Parathyroid adenoma (tissue), 2 donors: ENCODE measurements around the gene NPAS2.

Source experiments
- H2AFZ ChIP-seq: fragments of 300-600 bp; sonication (generic); one replicate; pipeline ENCODE4 v1.7.0; 2017; ENCODE audit warnings: antibody characterized with exemption, mild to moderate bottlenecking
- H3K27ac ChIP-seq: fragments of 300-600 bp; sonication (generic); one replicate; pipeline ENCODE4 v1.7.0; 2017
- H3K27me3 ChIP-seq: fragments of 300-600 bp; sonication (generic); one replicate; pipeline ENCODE4 v1.7.0; 2017; ENCODE audit warnings: low read length; ENCODE audit not compliant: control insufficient read depth, insufficient read depth
- H3K36me3 ChIP-seq: fragments of 300-600 bp; sonication (generic); one replicate; pipeline ENCODE4 v1.7.0; 2017; ENCODE audit warnings: low read length; ENCODE audit not compliant: control insufficient read depth, insufficient read depth
- H3K4me1 ChIP-seq: fragments of 300-600 bp; sonication (generic); one replicate; pipeline ENCODE4 v1.7.0; 2017; ENCODE audit warnings: control low read depth
- H3K4me2 ChIP-seq: fragments of 300-600 bp; sonication (generic); one replicate; pipeline ENCODE4 v1.7.0; 2017; ENCODE audit warnings: low read length
- H3K4me3 ChIP-seq: fragments of 300-600 bp; sonication (generic); one replicate; pipeline ENCODE4 v1.7.0; 2017; ENCODE audit warnings: low read depth, low read length
- H3K79me2 ChIP-seq: fragments of 300-600 bp; sonication (generic); one replicate; pipeline ENCODE4 v1.7.0; 2017; ENCODE audit warnings: control low read depth
- H3K9ac ChIP-seq: fragments of 300-600 bp; sonication (generic); one replicate; pipeline ENCODE4 v1.7.0; 2017; ENCODE audit warnings: mild to moderate bottlenecking
- H3K9me3 ChIP-seq: fragments of 300-600 bp; sonication (generic); one replicate; pipeline ENCODE4 v1.7.0; 2017; ENCODE audit warnings: low read length; ENCODE audit not compliant: control insufficient read depth
- TF ChIP-seq, protein P1 (sequence below): fragments of 300-600 bp; sonication (generic); IDR thresholded peaks from one replicate; pipeline ENCODE4 v1.7.0; 2017; ENCODE audit warnings: antibody characterized with exemption, mild to moderate bottlenecking
- donor health status: primary hyperparathyroidism.

Gene NPAS2

GRCh38 chr2:100941646-100942240, 121.8 kb downstream of the NPAS2 start:
- Histone ChIP-seq H3K27me3 (no peaks in the 10 kb centered on the region), H3K79me2 (no peaks in the 10 kb centered on the region), H3K27ac (no peak overlapping the region), H3K36me3 (no peaks in the 10 kb centered on the region), H3K4me3 (no peak overlapping the region), H3K9me3 (no peaks in the 10 kb centered on the region), H3K4me2 (no peak overlapping the region), H3K9ac (no peak overlapping the region), H2AFZ (no peak overlapping the region), H3K4me1 (no peaks in the 10 kb centered on the region)
- TF ChIP-seq, protein P1, sequence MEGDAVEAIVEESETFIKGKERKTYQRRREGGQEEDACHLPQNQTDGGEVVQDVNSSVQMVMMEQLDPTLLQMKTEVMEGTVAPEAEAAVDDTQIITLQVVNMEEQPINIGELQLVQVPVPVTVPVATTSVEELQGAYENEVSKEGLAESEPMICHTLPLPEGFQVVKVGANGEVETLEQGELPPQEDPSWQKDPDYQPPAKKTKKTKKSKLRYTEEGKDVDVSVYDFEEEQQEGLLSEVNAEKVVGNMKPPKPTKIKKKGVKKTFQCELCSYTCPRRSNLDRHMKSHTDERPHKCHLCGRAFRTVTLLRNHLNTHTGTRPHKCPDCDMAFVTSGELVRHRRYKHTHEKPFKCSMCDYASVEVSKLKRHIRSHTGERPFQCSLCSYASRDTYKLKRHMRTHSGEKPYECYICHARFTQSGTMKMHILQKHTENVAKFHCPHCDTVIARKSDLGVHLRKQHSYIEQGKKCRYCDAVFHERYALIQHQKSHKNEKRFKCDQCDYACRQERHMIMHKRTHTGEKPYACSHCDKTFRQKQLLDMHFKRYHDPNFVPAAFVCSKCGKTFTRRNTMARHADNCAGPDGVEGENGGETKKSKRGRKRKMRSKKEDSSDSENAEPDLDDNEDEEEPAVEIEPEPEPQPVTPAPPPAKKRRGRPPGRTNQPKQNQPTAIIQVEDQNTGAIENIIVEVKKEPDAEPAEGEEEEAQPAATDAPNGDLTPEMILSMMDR, result no peak

- TF ChIP-seq, protein P1, result no peak
- Histone ChIP-seq H3K4me3 (no peak overlapping the region), H3K36me3 (no peaks in the 10 kb centered on the region), H3K27ac (no peak overlapping the region), H3K4me1 (no peaks in the 10 kb centered on the region), H3K9ac (no peak overlapping the region), H3K4me2 (no peak overlapping the region), H3K9me3 (no peaks in the 10 kb centered on the region), H3K27me3 (no peaks in the 10 kb centered on the region), H3K79me2 (no peaks in the 10 kb centered on the region), H2AFZ (no peak overlapping the region)
Measured at GRCh38 chr2:100944617-100945432, 124.9 kb downstream of the NPAS2 start.

- Histone ChIP-seq H3K4me3 (no peak overlapping the region), H3K4me2 (no peak overlapping the region), H3K36me3 (no peaks in the 10 kb centered on the region), H3K27ac (no peak overlapping the region), H3K79me2 (no peaks in the 10 kb centered on the region), H3K9ac (no peak overlapping the region), H2AFZ (no peak overlapping the region), H3K9me3 (no peaks in the 10 kb centered on the region), H3K4me1 (no peaks in the 10 kb centered on the region), H3K27me3 (no peaks in the 10 kb centered on the region)
- TF ChIP-seq, protein P1, result no peak
Measured at GRCh38 chr2:100945433-100945740, 125.4 kb downstream of the NPAS2 start.

DNA sequence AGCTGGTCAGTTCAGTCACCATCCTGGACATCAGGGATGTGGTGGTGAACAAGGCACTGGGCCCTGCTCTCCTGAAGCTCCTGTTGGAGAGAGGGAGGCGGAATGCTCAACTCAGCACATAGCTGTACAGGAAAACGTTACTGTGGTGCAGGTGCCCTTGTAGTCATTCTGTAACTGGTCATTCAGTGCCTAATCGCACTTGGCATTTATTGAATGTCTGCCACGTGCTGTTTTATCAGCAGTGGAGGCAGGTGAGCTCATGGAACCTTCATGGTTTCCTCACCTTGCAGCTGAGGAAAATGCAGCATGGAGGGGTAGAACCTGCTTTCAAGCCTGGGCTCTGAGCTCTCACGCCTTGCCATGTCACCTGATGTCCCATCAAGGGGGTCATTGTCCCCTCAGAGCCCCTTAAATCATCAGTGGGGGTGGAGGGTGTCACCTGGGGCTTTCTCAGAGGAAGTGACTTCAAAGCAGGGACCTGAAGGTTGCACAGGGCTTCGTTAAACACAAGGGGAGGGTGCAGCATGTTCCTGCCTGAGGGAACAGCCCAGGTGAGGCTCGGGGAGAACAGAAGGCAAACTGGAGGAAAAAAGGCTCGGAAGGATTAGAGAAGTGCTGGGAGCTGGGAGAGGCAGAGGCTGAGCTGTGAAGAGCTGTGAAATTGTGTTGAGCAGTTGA, 126.1 kb downstream of the NPAS2 start:
- TF ChIP-seq, protein P1, result no peak
- H3K4me1 ChIP-seq, result no peaks in the 10 kb centered on the region
- no peaks in the 10 kb centered on the region for H3K36me3 ChIP-seq
- H2AFZ ChIP-seq, result no peak overlapping the region
- H3K27ac ChIP-seq, result no peak overlapping the region
- no peak overlapping the region for H3K9ac ChIP-seq
- H3K79me2 ChIP-seq, result no peaks in the 10 kb centered on the region
- H3K27me3 ChIP-seq, result no peaks in the 10 kb centered on the region
- H3K4me2 ChIP-seq, result no peak overlapping the region
- H3K4me3 ChIP-seq, result no peak overlapping the region
- no peaks in the 10 kb centered on the region for H3K9me3 ChIP-seq
